ENCODE results near the gene CADM1. TPM values are rescaled to one million over a fixed set of nuclear protein-coding genes. Genes with fewer than 3 reads are reported as not detected.

The CADM1 gene
- total RNA-seq, 4 donors from 2014 or later = 10.6 to 15.7 (median 13.8) TPM

DNA sequence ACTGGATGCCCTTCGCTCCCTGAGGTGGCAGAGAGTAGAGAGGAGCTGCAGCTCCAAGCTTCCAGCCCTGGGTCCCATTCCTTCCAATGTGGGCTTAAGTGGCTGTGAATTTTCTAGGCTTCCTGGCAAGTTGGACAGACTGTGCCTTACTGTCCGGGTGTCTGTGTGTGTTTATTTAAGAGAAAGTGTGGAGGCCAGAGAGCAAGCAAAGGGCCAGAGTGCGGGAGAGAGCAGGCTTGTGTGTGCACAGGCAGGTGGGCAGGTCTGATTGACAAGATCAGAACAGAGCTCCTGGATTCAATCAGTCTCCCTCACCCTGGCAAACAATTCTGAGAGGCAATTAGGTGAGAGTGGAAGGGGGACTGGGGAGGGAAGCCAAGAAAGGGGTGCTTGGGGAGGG, 347.0 kb downstream of the CADM1 start:
- 82% methylated on average over 3 of the region's 3 CpGs for WGBS
- no peak for TF ChIP-seq POLR2AphosphoS5 (IDR thresholded peaks at IDR 0.05)
- TF ChIP-seq EP300 (IDR thresholded peaks at IDR 0.05) = no peak
- TF ChIP-seq, protein P1, sequence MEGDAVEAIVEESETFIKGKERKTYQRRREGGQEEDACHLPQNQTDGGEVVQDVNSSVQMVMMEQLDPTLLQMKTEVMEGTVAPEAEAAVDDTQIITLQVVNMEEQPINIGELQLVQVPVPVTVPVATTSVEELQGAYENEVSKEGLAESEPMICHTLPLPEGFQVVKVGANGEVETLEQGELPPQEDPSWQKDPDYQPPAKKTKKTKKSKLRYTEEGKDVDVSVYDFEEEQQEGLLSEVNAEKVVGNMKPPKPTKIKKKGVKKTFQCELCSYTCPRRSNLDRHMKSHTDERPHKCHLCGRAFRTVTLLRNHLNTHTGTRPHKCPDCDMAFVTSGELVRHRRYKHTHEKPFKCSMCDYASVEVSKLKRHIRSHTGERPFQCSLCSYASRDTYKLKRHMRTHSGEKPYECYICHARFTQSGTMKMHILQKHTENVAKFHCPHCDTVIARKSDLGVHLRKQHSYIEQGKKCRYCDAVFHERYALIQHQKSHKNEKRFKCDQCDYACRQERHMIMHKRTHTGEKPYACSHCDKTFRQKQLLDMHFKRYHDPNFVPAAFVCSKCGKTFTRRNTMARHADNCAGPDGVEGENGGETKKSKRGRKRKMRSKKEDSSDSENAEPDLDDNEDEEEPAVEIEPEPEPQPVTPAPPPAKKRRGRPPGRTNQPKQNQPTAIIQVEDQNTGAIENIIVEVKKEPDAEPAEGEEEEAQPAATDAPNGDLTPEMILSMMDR (IDR thresholded peaks at IDR 0.05) = no peak
- TF ChIP-seq POLR2A (IDR thresholded peaks at IDR 0.05; ENCODE audit: low read depth) = no peak
- intact Hi-C loops (cut with DNase I) = no loop called here

DNA sequence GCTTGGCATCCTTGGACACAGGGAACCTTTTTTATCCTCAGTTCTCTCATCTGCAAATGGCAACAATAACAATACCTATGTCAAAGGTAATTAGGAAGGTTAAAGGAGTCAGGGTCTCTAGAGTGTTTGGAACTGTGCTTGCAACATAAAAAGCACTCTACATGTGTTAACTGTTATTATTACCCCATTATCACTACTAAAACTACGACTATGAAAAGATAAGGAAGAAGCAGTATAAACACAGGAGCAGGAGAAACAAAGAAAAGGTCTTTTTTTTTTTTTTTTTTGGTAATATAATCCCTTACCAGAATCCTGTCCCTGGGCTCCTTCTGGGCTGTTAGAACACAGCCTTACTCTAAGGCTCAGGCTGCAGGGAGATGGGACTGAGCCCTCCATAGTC, 348.2 kb downstream of the CADM1 start:
- TF ChIP-seq POLR2A (IDR thresholded peaks at IDR 0.05; ENCODE audit: low read depth) (no peak), POLR2AphosphoS5 (IDR thresholded peaks at IDR 0.05) (no peak), EP300 (IDR thresholded peaks at IDR 0.05) (no peak)
- TF ChIP-seq, protein P1 (IDR thresholded peaks at IDR 0.05) = no peak
- H3K27me3 ChIP-seq = peaks cover 0 to 18% (median 0%) of the 10 kb centered on the region in 4 donors
- no peak for DNase-seq (ENCODE audit: extremely low spot score)
- no peaks in the 10 kb centered on the region for H3K9me3 ChIP-seq
- WGBS = 40% methylated on average over 1 of the region's 1 CpG
- H3K36me3 ChIP-seq = no peaks in the 10 kb centered on the region
- H3K4me1 ChIP-seq = no peaks in the 10 kb centered on the region
- intact Hi-C loops (cut with DNase I) = no loop called here
- H3K4me3 ChIP-seq = no peak overlapping the region
- no peak overlapping the region for H3K27ac ChIP-seq (replicated peaks in 1 of 4)

More for the DNA sequence above, 347.0 kb downstream of the CADM1 start:
- Histone ChIP-seq H3K4me3 (no peak overlapping the region), H3K4me1 (no peaks in the 10 kb centered on the region), H3K9me3 (no peaks in the 10 kb centered on the region), H3K36me3 (no peaks in the 10 kb centered on the region), H3K27me3 (peaks cover 0 to 31% (median 0%) of the 10 kb centered on the region in 4 donors), H3K27ac (replicated peaks in 1 of 4) (no peak overlapping the region)
- DNase-seq (ENCODE audit: extremely low spot score) = no peak

DNA sequence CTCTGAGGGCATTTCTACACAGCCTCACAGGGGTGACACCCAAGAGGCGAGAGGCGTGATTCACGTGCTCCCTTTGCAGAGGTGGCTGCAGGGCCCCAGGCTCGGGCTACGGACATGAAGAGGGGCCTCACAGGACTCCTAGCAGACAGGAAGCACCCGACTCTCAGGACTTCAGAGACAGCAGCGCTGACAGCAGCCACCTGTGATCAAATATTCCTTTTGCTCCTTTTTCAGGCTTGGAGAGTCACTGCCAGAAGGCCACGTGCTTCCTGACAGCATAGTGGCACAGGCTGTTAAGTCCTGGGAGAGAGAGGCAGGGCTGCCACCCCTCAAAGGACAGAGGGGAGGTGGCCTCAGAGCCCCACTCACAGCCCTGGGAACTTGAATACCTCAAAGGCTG, 348.9 kb downstream of the CADM1 start:
- intact Hi-C loops (cut with DNase I) = no loop called here
- Histone ChIP-seq H3K27me3 (peaks cover 0 to 18% (median 0%) of the 10 kb centered on the region in 4 donors), H3K9me3 (no peaks in the 10 kb centered on the region), H3K27ac (replicated peaks in 1 of 4) (no peak overlapping the region), H3K4me1 (no peaks in the 10 kb centered on the region), H3K4me3 (no peak overlapping the region), H3K36me3 (no peaks in the 10 kb centered on the region)
- DNase-seq (ENCODE audit: extremely low spot score) = no peak
- TF ChIP-seq POLR2A (IDR thresholded peaks at IDR 0.05; ENCODE audit: low read depth) = no peak
- TF ChIP-seq, protein P1 (IDR thresholded peaks at IDR 0.05) = no peak
- no peak for TF ChIP-seq POLR2AphosphoS5 (IDR thresholded peaks at IDR 0.05)
- TF ChIP-seq EP300 (IDR thresholded peaks at IDR 0.05) = no peak
- 79% methylated on average over 3 of the region's 8 CpGs for whole genome bisulfite sequencing

DNA sequence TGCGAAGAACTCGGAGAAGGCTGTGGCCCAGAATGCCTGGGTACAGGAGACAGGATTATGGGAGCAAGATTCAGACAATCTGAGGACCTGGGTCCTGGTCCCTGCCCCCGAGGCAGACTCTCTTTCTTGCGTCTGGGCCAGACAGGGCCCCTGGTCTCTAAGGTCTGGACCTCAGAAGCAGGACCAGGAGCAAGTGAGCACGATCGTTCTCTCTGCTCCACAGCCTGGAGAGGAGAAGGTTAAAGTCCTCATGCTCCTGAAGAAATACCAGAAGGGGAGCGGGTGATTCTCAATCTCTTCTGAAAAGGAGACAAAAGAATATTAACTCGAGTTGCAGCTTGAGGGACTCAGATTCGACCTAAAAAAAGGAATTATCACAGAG, 349.9 kb downstream of the CADM1 start:
- TF ChIP-seq EP300 (IDR thresholded peaks at IDR 0.05) (no peak), POLR2A (IDR thresholded peaks at IDR 0.05; ENCODE audit: low read depth) (no peak), POLR2AphosphoS5 (IDR thresholded peaks at IDR 0.05) (no peak)
- TF ChIP-seq, protein P1 (IDR thresholded peaks at IDR 0.05) = no peak
- intact Hi-C loops (cut with DNase I) = no loop called here
- Histone ChIP-seq H3K9me3 (no peaks in the 10 kb centered on the region), H3K4me3 (no peak overlapping the region), H3K27me3 (peaks cover 0 to 16% (median 0%) of the 10 kb centered on the region in 4 donors), H3K36me3 (no peaks in the 10 kb centered on the region), H3K27ac (replicated peaks in 1 of 4) (no peak overlapping the region), H3K4me1 (no peaks in the 10 kb centered on the region)
- WGBS = 79% methylated on average over 9 of the region's 9 CpGs
- DNase-seq (ENCODE audit: extremely low spot score) = no peak

DNA sequence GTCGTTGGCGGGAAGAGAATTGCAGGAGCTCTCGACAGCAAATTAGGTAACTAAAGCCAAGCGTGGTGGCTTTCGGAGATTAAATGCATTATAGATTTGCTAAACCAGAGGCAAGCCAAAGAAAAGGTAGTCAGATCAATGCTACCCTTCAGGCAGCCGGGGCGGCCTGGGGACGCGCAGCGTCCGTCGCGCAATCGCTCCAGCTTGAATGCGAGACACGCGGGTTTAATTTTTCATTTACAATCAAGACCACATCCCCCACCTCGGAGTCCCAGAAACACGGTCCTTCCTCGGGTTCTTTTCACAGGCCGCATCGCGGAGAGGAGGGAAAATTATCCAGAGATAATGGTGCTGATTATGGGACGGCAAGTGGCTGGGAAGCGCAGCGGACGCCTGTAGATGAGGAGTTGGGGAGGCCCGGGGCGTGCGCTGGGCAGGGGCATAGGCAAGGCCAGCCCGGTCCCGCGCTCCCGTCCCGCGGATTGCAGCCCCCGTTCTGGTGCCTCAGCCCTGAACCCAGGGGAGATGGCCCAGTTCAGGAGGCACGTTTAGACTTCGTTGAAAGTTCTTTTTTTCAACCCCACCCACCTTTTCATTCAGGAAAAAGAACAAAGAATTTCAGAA, 350.4 kb downstream of the CADM1 start:
- Histone ChIP-seq H3K27me3 (peaks cover 0 to 13% (median 0%) of the 10 kb centered on the region in 4 donors), H3K9me3 (no peaks in the 10 kb centered on the region), H3K36me3 (no peaks in the 10 kb centered on the region), H3K4me1 (no peaks in the 10 kb centered on the region), H3K27ac (replicated peaks in 1 of 4) (no peak overlapping the region), H3K4me3 (no peak overlapping the region)
- no peak for DNase-seq (ENCODE audit: extremely low spot score)
- WGBS = 95% methylated on average over 38 of the region's 39 CpGs
- intact Hi-C loops (cut with DNase I) = no loop called here
- TF ChIP-seq, protein P1 (IDR thresholded peaks at IDR 0.05) = no peak
- TF ChIP-seq EP300 (IDR thresholded peaks at IDR 0.05) = no peak
- no peak for TF ChIP-seq POLR2A (IDR thresholded peaks at IDR 0.05; ENCODE audit: low read depth)
- TF ChIP-seq POLR2AphosphoS5 (IDR thresholded peaks at IDR 0.05) = no peak

Measured in esophagus muscularis mucosa (tissue), 4 donors.